Measurements from ENCODE around the gene DSC1.

DNA sequence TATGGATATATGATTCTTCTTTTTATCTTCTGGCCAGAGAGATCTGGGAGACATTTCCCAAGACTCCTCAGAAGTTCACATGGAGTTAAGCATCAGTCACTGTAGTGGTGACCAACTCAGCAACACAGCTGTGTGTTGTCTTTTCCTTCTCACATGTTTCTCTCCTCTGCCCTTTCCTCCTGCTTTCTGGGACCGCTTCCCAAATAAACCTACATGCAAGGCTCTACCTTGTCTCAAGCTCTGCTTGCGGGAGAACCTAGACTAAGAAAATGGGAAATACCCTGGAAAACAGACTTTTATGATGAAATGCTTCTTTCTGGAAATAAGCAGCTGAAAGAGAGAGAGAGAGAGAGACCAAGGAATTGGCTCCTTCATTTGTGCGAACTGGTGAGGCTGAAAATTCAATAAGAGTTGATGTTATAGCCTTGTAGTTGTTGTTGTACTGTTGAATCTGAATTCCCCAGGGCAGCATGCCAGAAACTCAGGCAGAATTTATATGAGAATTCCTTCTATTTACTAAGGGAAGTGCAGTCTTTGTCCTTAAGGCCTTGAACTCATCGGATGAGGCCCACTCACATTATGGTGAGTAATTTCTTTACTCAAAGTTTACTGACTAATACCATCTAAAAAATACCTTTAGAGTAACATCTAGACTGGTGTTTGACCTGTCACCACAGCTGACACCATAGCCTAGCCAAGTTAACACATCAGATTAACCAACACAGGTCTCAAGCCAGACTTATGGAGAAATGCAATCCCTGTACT lies 22.7 kb upstream of the DSC1 start:
- no peak for TF ChIP-seq POLR2A (IDR thresholded peaks at IDR 0.05; ENCODE audit: control extremely low read depth in 1 of 2, low read depth in 2 of 2, low read length in 2 of 2)
- TF ChIP-seq, protein P1, sequence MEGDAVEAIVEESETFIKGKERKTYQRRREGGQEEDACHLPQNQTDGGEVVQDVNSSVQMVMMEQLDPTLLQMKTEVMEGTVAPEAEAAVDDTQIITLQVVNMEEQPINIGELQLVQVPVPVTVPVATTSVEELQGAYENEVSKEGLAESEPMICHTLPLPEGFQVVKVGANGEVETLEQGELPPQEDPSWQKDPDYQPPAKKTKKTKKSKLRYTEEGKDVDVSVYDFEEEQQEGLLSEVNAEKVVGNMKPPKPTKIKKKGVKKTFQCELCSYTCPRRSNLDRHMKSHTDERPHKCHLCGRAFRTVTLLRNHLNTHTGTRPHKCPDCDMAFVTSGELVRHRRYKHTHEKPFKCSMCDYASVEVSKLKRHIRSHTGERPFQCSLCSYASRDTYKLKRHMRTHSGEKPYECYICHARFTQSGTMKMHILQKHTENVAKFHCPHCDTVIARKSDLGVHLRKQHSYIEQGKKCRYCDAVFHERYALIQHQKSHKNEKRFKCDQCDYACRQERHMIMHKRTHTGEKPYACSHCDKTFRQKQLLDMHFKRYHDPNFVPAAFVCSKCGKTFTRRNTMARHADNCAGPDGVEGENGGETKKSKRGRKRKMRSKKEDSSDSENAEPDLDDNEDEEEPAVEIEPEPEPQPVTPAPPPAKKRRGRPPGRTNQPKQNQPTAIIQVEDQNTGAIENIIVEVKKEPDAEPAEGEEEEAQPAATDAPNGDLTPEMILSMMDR (IDR thresholded peaks at IDR 0.05; ENCODE audit: control extremely low read depth in 1 of 3, insufficient read depth in 1 of 3, low read depth in 1 of 3, low read length in 3 of 3), result no peak
- TF ChIP-seq BRCA1 (IDR thresholded peaks at IDR 0.05; ENCODE audit: low read depth, low read length), result no peak
- TF ChIP-seq ZNF274 (IDR thresholded peaks at IDR 0.05; ENCODE audit: borderline replicate concordance, extremely low read depth, low read length), result no peak
- TF ChIP-seq CEBPB (IDR thresholded peaks at IDR 0.05; ENCODE audit: low read depth, low read length), result no peak
